ENCODE measurements around the gene GPRC5C.

GPRC5C gene

GRCh38 chr17:74424657-74425056 is 7.2 kb upstream of the GPRC5C start (continued):
- TF ChIP-seq ZBTB1 (tag by site-specific recombination; IDR thresholded peaks at IDR 0.05) (no peak), PRDM10 (tag by site-specific recombination; IDR thresholded peaks at IDR 0.05) (no peak), ZSCAN30 (tag by site-specific recombination; IDR thresholded peaks at IDR 0.05) (no peak), FEZF1 (tag by site-specific recombination; IDR thresholded peaks at IDR 0.05) (no peak)

- H3K9me3 ChIP-seq (ENCODE audit: control insufficient read depth, insufficient read depth, low read depth, low read length) = no peaks in the 10 kb centered on the region
- ChIA-PET CTCF (interaction anchor here (3.1 kb wide), 1 partner anchor 31 kb away, joined by 14 read pairs; no protein-coding TSS in a partner anchor), POLR2A (no interaction called here)
- no peak overlapping the region for H3K27ac ChIP-seq (ENCODE audit: extremely low read depth, low read depth, low read length)
- no peaks in the 10 kb centered on the region for H3K36me3 ChIP-seq (ENCODE audit: control insufficient read depth in 2 of 2, insufficient read depth in 1 of 2, low read length in 2 of 2)
- no peak overlapping the region for H3K4me3 ChIP-seq (ENCODE audit: low read depth, low read length)
- H3K4me1 ChIP-seq (ENCODE audit: control insufficient read depth, insufficient read depth, low read length) = peaks cover 13% of the 10 kb centered on the region
- TF ChIP-seq GLI4 (tag by site-specific recombination; IDR thresholded peaks at IDR 0.05) = peak; percentile 89; the same call in 1 of the 2 replicates
- TF ChIP-seq YY2 (tag by site-specific recombination; IDR thresholded peaks at IDR 0.05) = no peak
- TF ChIP-seq ZFHX2 (tag by site-specific recombination; conservative IDR thresholded peaks at IDR 0.05) = 0 out of 2 replicates have a peak, but pooled peaks have one; percentile 8
- no peak for TF ChIP-seq ZNF692 (tag by site-specific recombination; IDR thresholded peaks at IDR 0.05)
- no peak for TF ChIP-seq BCL6B (tag by site-specific recombination; IDR thresholded peaks at IDR 0.05)
- TF ChIP-seq KLF17 (tag by site-specific recombination; IDR thresholded peaks at IDR 0.05) = no peak
- no peak for TF ChIP-seq SCRT2 (tag by site-specific recombination; IDR thresholded peaks at IDR 0.05)
Observed at GRCh38 chr17:74426551-74427047, 5.3 kb upstream of the GPRC5C start.

GRCh38 chr17:74427048-74427762 is 4.7 kb upstream of the GPRC5C start:
- Histone ChIP-seq H3K36me3 (ENCODE audit: control insufficient read depth in 2 of 2, insufficient read depth in 1 of 2, low read length in 2 of 2) (no peaks in the 10 kb centered on the region), H3K4me3 (ENCODE audit: low read depth, low read length) (no peak overlapping the region), H3K27ac (ENCODE audit: extremely low read depth, low read depth, low read length) (no peak overlapping the region), H3K4me1 (ENCODE audit: control insufficient read depth, insufficient read depth, low read length) (peaks cover 13% of the 10 kb centered on the region), H3K9me3 (ENCODE audit: control insufficient read depth, insufficient read depth, low read depth, low read length) (no peaks in the 10 kb centered on the region)
- TF ChIP-seq ZXDB (tag by site-specific recombination; IDR thresholded peaks at IDR 0.05) = no peak
- no peak for TF ChIP-seq ZEB2 (tag by site-specific recombination; IDR thresholded peaks at IDR 0.05)
- peak; percentile 49; the same call in 1 of the 2 replicates for TF ChIP-seq ZIC2 (tag by site-specific recombination; IDR thresholded peaks at IDR 0.05)
- no peak for TF ChIP-seq ZNF530 (tag by site-specific recombination; IDR thresholded peaks at IDR 0.05; ENCODE audit: low read depth)
- ChIA-PET CTCF (no interaction called here), POLR2A (no interaction called here)
